NCI-H1105 (cell line): Measurements from ENCODE around the gene MIAT.

ENCODE experiments used
- DNase-seq: peaks from one replicate; lab custom pipeline; 2025; lab: John Stamatoyannopoulos, UW

The MIAT gene

DNA sequence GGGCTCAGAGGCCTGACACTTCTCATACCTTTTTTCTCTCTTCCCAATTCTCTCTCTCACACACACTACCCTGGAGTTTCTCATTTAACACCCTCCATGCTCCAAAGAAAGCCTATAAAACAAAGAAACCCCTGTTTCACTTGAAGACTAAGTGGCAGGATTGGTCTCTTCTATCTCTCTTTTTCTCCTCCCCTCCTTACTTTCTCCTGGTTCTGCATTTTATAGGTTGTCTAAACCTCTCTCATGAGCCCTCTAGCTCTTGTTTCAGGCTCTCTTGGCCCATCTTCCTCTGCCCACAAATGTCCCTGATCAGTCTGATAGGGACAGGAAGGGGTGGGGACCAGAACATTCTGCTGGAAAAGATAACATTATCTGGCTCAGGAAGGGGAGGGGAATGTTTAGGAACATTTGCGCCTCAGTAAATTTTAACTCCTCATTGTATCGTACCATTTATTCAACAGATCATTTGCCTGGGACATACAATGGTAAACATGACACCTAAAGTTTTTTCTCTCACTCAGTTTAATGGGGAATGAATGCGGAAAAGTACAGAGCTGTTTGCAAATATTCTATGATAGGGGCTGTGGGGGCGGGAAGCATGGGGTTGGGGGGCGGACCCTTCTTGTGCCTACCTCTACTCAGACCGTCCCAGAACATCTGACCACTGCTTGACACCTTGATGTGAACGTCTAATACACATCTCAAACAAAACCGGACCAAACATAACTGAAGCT is 24.8 kb upstream of the MIAT start:
- no peak for DNase-seq

DNA sequence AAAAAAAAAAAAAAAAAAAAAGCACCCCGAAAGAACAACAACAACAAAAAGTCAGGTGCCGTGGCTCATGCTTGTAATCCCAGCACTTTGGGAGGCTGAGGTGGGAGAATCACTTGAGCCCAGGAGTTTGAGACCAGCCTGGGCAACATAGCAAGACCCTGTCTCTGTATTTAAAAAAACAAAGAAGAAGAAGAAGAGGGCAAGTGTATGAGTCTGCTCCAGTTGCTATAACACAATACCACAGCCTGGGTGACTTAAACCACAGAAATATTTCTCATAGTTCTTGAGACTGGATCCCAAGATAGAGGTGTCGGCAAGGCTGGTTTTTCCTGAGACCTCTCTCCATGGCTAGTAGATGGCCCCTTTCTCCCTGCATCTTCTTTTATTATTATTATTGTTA is 23.2 kb upstream of the MIAT start:
- no peak for DNase-seq

DNA sequence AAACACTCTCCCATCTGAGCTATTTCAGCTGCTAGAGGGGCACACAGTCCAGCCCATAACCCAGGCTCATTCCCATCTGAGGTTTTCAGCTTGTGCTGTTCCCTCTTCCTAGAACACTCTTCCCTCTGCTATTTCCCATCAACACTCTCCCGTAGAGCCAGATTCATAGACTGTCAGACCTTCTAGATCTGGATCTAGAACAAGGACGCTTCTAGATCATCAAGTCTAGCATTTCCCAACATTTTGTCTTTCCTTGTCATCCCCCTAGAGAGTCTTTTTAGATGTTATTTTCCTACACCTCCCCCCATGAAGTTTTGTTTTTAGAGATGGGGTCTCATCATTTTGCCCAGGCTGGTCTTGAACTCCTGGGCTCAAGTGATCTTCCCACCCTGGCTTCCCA is 22.3 kb upstream of the MIAT start:
- no peak for DNase-seq

DNA sequence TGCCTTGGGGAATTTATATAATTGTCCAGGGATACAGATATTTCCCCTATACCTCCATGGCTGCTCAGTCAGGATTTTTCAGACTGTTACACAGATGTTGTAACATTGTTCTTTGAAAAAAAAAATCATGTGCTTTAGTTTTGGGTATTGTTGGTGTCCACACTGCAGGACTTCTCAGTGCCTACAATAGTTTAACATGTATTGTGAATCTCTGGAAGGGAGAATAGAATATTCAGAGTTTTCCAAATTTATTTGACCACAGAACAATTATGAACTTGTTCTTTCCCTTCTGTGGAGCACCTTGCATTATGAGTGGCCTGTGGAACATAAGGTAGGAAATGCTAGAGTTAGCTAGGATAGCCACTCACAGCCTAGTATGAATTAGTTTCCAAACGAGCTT is 21.1 kb upstream of the MIAT start:
- no peak for DNase-seq

DNA sequence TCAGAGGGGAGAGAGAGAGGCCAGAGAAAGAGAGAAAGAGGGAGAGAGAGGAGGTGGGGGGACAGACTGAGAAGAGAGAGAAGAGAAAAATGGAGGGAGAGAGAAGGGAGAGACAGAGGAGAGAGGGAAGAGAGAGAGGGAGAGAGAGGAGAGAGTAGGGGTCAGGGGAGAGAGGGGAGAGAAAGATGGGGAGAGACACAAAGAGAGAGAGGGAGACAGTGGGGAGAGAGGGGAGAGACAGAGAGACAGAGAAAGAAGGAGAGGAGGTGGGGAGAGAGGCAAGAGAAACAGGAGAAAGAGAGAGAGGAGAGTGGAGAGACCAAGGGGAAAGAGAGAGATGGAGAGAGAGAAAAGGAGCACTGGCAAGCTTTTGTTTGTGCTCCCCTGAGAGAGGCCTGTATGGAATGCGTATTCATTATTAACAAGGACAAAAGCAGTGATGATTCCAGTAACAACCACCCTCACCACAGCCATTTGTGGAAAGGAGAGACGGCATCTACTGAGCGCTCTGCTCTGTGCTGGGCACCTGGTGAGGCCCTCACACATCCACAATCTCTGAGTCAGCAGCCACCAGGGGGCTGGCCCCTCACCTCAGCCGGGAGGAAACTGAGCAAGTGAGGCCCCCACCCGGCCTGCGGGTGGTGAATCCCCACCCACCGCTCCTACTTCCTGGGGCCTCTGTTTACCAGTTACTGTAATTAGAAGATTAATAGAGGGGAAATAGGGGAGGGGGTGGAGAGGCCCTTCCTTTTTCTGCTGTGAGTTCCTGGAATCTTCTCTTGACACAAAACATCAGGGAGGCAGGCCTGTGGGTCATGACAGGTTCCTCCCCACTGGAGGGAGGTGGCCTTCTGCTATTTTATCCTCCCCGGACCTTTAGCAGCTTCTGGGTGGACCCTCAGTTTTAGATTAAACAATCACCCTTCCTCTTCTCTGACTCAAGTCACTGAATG is 14.6 kb upstream of the MIAT start:
- no peak for DNase-seq

DNA sequence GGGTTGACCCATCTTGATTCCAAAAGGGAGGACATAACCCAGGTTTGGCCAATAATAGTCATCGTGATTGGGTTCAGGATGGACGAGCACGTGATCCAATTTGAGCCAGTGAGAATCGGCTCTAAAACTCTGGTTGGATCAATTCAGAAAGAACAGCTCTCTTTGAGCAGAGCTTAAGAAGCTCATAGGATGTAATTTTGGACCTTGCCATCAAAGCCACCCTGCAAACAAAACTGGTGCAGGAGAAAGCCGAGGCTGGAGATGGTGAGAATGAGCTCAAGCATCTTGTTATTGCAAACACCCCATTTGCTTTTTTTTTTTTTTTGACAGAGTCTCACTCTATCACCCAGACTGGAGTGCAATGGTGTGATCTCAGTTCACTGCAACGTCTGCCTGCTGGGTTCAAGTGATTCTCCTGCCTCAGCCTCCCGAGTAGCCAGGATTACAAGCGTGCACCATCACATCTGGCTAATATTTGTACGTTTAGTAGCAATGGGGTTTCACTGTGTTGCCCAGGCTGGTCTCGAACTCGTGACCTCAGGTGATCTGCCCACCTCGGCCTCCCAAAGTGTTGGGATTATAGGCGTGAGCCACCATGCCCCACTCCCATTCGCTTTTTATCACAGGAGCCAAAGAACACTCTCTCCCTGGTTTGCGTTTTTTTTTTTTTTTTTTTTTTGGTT is 13.8 kb upstream of the MIAT start:
- no peak for DNase-seq

DNA sequence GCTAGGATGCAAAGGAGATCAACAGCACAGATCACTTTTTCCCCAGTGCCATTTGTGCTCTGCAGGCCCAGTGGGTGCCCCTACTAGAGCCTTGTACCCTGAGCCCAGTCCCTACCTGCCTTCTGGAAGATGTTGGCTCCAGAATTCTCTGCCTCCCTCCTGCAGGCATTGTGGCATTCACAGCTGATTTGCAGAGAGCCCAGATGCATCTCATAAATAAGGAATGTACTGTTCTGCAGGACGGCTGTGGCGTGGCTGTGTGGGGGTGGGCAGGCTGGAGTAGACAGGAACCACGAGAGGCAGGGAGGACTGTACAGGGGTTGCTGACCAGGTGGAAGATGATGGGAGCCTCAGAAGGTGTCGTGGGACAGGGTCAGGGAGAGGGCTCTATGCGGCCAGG is 11.2 kb upstream of the MIAT start:
- no peak for DNase-seq

DNA sequence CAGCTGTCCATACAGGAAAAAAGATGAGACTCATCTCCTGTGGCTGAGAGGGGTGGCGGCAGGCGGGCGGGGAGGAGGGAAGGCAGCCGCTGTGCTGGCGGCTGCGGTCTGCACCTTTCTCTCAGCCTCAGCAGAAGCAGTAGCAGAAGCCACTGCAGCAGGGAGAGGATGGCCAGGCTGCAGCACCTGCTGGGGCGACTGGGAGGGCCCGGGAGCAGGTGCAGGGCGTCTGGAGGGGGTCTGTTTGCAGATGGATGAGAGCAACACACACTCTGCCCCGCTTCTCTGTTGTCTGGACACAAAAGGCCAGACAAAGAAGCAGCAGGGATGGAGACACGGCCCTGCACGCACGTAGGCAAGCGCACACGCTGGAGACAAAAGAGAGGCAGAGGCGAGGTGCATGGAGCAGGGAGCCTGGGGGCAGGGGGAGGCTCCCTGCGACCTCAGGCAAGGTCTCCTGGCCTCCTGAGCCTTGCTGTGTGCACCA is 9.3 kb upstream of the MIAT start:
- DNase-seq, result peak; percentile 92

DNA sequence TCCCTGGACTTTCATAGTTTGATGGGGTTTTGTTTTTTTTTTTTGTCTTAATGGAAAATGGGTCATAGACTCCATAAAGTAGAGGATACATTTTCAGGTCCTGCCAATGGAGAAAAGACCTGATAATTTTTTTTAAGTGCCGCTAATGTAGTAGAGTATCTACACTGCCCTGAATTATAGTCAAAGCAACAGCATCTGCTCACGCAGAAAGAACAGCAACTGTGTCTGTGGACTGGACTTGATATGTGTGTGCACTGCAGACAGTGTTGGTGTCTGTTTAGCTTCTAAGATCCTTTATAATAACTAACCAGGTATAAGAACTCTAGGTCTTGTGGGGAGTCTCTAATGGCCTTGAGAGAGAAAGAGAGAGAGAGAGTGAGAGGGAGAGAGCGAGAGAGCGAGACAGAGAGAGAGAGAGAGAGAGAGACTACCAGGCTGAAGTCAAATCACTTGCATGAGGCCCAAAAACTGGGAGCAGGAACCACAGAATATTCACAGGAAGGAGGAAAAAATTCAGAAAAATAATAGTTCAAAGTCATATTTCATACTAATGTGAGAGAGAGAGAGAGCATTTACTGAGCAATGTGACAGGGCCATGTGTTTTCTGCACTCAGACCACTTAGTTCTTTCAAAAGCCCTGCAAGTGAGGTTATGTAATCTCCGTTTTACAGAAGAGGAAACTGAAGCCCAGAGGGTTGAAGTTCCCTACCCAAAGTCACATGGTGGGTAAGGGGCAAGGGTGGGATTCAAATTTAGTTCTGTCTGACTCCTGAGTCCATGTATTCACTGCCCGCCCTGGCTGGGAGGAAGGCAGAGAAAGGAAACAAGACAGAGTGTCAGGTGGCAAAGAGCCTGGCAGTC is 8.6 kb upstream of the MIAT start:
- DNase-seq, result no peak

DNA sequence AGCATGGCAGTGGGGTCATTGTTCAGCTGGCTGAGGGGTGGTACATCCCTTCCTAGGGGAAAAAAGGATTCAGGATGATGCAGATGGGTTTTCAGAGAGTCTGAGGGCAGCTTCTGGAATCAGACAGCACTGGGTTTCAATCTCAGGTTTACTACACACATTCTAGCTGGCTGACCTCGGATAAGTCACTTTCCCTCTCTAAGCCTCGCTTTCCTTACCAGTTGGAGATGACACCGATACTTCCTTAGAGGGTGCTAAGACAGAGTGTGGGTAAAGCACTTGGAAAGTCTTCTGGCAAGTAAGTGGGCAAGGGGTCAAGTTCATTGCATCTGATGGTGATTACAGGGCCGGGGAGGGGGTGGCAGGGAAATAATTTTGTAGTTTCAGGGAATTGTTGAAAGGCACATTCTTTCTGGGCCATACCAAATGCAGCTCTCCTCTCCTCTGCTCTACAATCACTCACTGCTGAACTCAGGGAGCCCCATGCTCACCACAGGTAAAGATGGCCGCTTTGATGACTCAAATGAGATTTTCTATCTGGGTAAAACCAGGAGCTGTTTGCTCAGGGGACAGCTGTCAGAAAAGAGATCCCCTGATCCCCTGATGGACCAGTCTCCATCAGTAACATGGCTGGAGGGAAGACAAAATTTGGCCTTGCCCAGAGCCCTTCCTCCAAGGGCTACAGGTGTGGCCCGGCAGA is 6.5 kb upstream of the MIAT start:
- DNase-seq, result no peak

DNA sequence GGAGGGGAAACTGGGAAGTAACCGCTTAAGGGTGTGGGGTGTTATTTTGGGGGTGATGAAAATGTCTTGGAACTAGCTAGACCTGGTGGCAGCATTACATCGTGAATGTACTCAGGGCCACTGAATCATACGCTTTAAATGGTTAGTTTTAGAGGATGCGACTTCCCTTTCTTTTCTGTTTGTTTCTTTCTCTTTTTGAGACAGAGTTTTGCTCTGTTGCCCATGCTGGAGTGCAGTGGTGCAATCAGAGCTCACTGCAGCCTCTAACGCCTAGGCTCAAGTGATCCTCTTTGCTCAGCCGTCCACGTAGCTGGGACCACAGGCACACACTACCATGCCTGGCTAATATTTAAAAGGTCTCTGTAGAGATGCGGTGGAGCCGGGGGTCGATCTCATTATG is 5.6 kb upstream of the MIAT start:
- no peak for DNase-seq

DNA sequence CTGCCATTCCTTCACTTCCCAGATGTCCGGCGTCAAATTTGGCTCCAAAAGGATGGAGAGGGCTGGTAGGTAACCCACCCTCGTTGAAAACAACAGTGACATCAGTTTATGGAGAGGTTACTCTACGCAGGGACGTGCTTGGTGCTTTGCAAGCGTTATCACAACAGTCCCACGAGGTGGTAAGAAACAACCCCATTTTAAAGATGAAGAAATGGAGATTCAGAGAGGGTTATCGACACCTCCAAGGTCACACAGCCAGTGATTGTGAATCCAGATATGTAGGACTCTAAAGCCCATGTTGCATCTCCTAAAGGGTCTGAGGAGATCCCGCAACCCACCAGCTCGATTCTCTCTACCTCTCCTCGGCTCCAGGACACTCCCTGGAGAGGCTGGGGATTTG is 773 bp downstream of the MIAT start:
- DNase-seq, result no peak

DNA sequence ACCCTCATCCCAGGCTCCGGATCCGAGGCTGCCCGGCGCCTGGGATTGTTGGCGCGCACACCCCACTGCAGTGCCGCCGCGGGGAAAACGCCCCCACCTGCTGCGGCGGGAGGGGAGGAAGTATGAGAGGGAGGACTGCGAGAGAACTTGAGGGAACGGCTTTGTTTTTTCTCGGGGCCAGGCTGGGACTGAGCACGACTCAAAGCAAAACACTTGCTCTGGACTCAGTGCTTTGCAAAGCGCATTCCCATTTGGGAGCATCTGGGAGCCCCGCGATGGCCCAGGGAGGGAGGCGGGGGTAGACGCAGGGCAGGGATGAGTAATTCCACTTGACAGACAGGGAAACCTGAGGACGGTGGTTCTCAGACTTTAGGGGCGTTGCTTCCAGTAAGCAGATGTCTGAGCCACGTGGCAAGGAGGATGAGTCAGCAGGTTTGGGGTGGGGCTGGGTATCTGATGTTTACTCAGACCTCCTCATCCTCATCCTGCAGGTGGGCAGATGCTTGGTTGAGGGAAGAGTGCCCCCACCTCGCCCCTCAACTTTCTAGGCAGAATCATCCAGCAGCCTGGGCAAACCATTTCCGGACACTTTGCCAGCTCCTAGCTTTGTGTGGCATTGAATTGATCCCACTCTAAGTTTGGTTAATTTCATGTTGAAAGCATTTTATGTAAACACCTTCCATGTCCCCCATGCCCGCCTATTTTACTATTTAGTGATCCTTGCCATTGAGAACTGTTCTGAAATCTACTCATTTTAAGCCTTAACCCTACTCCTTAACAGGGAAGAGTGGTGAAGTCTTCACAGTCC is 1.5 kb downstream of the MIAT start:
- peak; percentile 82 for DNase-seq

DNA sequence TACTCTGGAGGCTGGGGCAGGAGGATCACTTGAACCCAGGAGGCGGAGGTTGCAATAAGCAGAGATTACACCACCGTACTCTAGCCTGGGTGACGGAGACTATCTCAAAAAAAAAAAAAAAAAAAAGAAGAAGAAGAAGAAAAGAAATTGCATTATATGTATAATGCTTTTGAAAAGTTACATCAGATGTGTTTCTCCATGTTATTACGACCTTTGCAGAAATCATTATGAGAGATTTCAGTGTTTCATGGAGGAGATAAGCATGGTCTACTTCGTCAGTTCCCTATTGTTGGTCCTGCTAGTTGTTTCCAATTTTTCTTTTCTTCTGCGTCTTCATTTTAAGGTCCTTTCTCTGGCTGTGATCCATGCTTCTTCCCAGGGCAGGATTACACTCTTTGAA is 3.0 kb downstream of the MIAT start:
- DNase-seq, result no peak

DNA sequence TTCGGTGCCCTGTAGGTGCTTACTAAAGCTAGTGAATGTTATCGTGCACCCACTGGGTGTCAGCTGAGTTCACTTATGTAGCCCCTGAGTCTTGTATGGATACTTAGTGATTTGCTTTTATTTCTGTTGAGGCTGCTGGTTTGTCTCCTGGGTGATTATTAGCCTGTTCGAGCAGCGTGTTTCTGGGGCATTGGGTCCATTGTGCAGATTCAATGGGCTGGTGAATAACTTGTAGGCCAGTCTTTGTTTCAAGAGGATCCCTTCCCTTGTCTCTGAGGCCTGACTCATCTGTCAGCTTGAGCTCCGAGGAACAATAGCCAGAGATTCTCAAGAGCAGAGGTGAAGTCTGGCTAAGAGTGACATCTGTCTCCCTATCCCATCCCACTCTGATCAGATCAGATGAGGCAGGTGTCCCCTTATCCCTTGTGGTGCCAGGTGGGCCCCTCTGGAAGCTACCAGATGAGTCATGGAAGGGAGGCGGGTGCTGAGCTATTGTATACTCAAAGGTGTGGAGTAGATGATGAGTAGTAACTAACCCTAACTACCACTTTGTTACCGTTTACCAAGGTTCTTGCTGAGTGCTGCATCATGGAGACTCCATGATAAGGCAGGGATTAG is 3.7 kb downstream of the MIAT start:
- DNase-seq, result no peak

DNA sequence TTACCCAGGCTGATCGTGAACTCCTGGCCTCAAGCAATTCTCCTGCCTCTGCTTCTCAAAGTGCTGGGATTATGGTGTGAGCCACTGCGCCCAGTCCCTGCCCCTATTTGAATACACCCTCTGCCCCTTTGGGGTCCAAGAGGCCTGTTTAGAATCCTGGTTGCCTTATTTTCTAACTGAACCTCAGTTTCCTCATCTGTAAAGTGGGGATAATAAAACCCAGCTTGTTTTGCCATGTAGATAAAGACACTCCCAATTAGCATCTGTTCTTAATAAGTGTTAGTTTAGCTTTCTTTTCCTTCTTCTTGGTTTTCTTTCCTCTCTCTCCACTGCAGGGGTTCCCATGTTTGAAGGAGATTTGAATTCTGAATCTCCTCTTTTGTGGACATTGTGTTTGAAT is 4.8 kb downstream of the MIAT start:
- no peak for DNase-seq

DNA sequence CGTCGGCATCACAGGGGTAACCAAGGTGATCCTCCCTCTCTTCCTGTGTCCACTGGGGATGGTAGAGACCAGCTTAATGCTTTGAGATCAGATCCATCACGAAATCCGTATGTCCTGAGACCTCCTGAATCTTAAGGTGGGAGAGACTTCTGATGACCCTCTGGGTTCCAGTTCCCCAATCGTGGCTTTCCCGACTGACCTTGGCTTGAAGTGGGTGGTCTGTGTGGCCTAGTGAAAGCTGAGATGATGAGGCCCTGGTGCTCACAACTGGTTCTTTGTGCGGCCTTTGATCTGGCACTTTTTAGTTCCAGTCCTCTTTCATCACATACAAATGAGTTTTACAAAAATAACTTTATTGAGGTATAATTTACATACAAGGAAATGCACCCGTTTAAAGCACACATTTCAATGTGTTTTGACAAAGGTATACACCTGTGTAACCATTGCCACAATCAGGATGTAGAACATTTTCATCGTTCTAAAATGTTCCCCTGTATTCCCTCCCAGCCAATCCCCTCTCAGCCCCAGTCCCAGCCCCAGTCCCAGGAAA is 6.1 kb downstream of the MIAT start:
- DNase-seq, result no peak

DNA sequence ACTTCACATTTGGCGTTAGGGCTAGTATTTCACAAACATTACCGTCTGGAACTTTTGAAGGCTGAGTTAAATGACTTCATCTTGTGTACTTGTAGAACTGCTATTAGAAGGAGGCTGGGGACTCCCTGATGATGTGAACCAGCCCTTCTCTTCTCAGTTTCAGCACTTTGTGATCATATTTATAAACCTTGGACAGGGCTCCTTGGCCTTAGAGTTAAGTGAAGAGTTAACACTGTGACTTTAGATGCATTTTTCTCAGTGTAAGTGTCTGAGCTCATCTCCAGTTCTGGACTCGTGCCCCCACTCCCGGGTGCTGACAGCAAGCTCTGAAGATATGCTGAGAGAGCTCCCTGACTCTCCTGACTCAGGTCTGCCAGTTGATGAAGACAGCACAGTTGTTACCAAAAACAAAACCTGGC is 8.4 kb downstream of the MIAT start:
- no peak for DNase-seq

DNA sequence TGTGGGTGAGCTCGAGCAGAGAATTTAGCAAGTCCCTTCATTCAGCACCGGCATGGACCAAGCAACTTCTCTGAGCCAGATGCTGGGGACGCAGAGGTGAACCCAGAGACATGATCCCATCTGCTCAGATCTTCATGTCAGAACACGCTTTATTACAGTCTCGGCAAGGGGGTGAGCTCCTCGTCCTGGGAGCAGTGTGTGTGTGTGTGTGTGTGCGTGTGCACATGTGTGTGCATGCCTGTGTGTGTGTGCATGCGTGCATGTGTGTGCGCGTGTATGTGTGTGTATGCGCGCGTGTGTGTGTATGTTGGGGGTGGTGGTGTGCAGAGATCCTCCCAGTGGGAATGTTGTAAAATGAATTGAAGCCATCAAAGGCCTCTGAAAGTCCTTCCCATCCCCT is 9.8 kb downstream of the MIAT start:
- no peak for DNase-seq
